ENCODE data around the gene HSP90B1. TPM values are rescaled to one million over a fixed set of nuclear protein-coding genes. Genes with fewer than 3 reads are reported as not detected.

The HSP90B1 gene
- total and polyA plus RNA-seq, 2 of the 13 experiments (the other 11 are each of a cell fraction or from before 2014, with no cell fraction given), result 800 to 954 TPM

DNA sequence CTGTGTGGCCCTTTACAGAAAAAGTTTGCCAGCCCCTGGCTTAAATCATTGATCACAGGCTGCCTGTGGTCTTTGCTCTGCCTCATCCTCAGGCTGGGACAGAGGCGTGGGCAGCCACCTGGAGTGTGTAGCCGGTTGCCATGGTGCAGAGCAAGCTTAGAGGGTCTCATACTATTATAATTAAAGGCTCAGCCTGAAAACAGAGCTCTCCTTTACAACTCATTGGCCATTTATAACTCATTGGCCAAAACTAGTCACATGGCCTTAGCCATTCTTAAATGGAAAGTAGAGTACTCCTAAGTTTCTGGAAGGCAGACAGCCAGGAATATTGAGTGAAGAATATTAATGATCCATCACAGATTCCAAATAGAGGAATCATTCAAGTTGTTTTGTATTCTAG, 3.0 kb downstream of the HSP90B1 start:
- no peak for DNase-seq (ENCODE audit: low spot score)
- Histone ChIP-seq H4K20me1 (ENCODE audit: insufficient read depth, low read length) (peaks cover 26% of the 10 kb centered on the region), H3K9me3 (ENCODE audit: low read length) (no peaks in the 10 kb centered on the region), H3K79me2 (ENCODE audit: insufficient read depth, low read length) (peaks cover 59% of the 10 kb centered on the region), H3K4me1 (ENCODE audit: insufficient read depth, low read length) (peaks cover 72% of the 10 kb centered on the region), H3K4me2 (ENCODE audit: low read depth, low read length) (peak overlapping the region; percentile 77), H3K9ac (ENCODE audit: insufficient read depth, low read depth, low read length) (peak overlapping the region; percentile 93; the same call in 1 of the 2 replicates), H2AFZ (ENCODE audit: low read length) (no peak overlapping the region), H3K27me3 (ENCODE audit: control insufficient read depth in 1 of 2, insufficient read depth in 2 of 2, low read length in 2 of 2) (no peaks in the 10 kb centered on the region; a peak in 1 of 5 replicates), H3K27ac (ENCODE audit: extremely low read length, insufficient read depth, low read length) (peak overlapping the region; percentile 2), H3K36me3 (replicated peaks in 1 of 2; ENCODE audit: control insufficient read depth in 1 of 2, insufficient read depth in 2 of 2, low read length in 2 of 2) (peaks cover 16 to 59% of the 10 kb centered on the region in 2 experiments), H3K4me3 (replicated peaks in 1 of 3; ENCODE audit: insufficient read depth in 1 of 3, low read depth in 2 of 3, low read length in 3 of 3) (peak overlapping the region in 2 of 3 experiments; percentile 85 to 87; a peak in 2 of 6 replicates)
- peak; percentile 65 for TF ChIP-seq NFYB (CRISPR knock-in tag; IDR thresholded peaks at IDR 0.05)
- TF ChIP-seq POLR2AphosphoS2 (IDR thresholded peaks at IDR 0.05; ENCODE audit: low read depth, low read length), result no peak
- CTCF ChIA-PET (ENCODE audit: low intra/inter-chr PET ratio, low total read pairs), result no interaction called here
- no peak for ATAC-seq
- WGBS (ENCODE audit: low lambda C conversion rate), result 93% methylated on average over 2 of the region's 2 CpGs
- no peak for FAIRE-seq
- POLR2A ChIA-PET, result no interaction called here
- intact Hi-C loops (cut with micrococcal nuclease; ENCODE audit: unreplicated experiment) (loop anchor here (10.0 kb wide), 1 partner anchor 158 kb away; no protein-coding TSS in a partner anchor), in situ Hi-C loops (cut with HindIII; ENCODE audit: extremely low pct_ligation_motif_present, low pct_unique_long_range_greater_than_20kb) (no loop called here)
- no TSS peak for BruUV-seq (replicated peaks)

DNA sequence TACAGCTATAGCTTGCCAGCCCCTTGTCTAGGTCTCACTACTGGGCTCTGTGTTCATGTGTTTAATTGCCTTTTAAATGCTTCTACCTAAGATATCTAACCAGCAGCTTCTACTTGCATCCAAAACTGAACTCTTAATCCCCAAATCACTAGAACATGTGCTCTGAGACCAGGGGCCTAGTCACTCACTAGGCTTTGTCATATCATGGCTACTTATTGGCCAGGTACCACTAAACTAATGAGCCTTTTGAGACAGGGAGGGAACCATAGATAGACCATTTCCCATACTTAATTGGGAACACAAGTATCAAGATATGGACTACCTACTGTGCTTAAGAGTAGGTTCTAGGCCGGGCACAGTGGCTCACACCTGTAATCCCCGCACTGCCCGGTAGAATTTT, 6.5 kb downstream of the HSP90B1 start:
- ChIA-PET POLR2A (interaction anchor here (1.2 to 2.1 kb wide), 2 partner anchors 20 to 29 kb away, joined by 3 to 8 read pairs; partner anchors contain the start of gene TDG), CTCF (ENCODE audit: low intra/inter-chr PET ratio, low total read pairs) (no interaction called here)
- in situ Hi-C loops (cut with HindIII; ENCODE audit: extremely low pct_ligation_motif_present, low pct_unique_long_range_greater_than_20kb), result no loop called here
- H3K4me2 ChIP-seq (ENCODE audit: low read depth, low read length), result no peak overlapping the region
- DNase-seq (ENCODE audit: low spot score), result no peak
- H3K4me1 ChIP-seq (ENCODE audit: insufficient read depth, low read length), result peaks cover 76% of the 10 kb centered on the region
- H3K9me3 ChIP-seq (ENCODE audit: low read length), result no peaks in the 10 kb centered on the region
- intact Hi-C loops (cut with micrococcal nuclease; ENCODE audit: unreplicated experiment), result loop anchor here (10.0 kb wide), 1 partner anchor 162 kb away; no protein-coding TSS in a partner anchor
- H3K27ac ChIP-seq (ENCODE audit: extremely low read length, insufficient read depth, low read length), result no peak overlapping the region
- peaks cover 23 to 90% of the 10 kb centered on the region in 2 experiments for H3K36me3 ChIP-seq (replicated peaks in 1 of 2; ENCODE audit: control insufficient read depth in 1 of 2, insufficient read depth in 2 of 2, low read length in 2 of 2)
- WGBS (ENCODE audit: low lambda C conversion rate), result 94% methylated on average over 3 of the region's 3 CpGs
- no peak for FAIRE-seq
- no peak overlapping the region for H3K9ac ChIP-seq (ENCODE audit: insufficient read depth, low read depth, low read length)
- no TSS peak for BruUV-seq (replicated peaks)
- H3K4me3 ChIP-seq (replicated peaks in 1 of 3; ENCODE audit: insufficient read depth in 1 of 3, low read depth in 2 of 3, low read length in 3 of 3), result no peak overlapping the region
- H2AFZ ChIP-seq (ENCODE audit: low read length), result no peak overlapping the region
- H4K20me1 ChIP-seq (ENCODE audit: insufficient read depth, low read length), result peaks cover 22% of the 10 kb centered on the region
- TF ChIP-seq RBM22 (optimal IDR thresholded peaks at IDR 0.05; ENCODE audit: low read length) (no peak), HIVEP1 (CRISPR knock-in tag; IDR thresholded peaks at IDR 0.05) (no peak), FOXP1 (IDR thresholded peaks at IDR 0.05) (no peak), FOXP1 (CRISPR knock-in tag; IDR thresholded peaks at IDR 0.05) (no peak), THAP11 (CRISPR knock-in tag; IDR thresholded peaks at IDR 0.05) (no peak), RBFOX2 (IDR thresholded peaks at IDR 0.05; ENCODE audit: low read depth, low read length) (no peak), SAP130 (CRISPR knock-in tag; IDR thresholded peaks at IDR 0.05; ENCODE audit: low read depth) (no peak), ZNF225 (CRISPR knock-in tag; IDR thresholded peaks at IDR 0.05) (no peak), NPAS2 (CRISPR knock-in tag; IDR thresholded peaks at IDR 0.05; ENCODE audit: borderline replicate concordance) (no peak), ZSCAN30 (CRISPR knock-in tag; IDR thresholded peaks at IDR 0.05) (no peak), TOE1 (CRISPR knock-in tag; IDR thresholded peaks at IDR 0.05) (no peak), ETV5 (CRISPR knock-in tag; IDR thresholded peaks at IDR 0.05; ENCODE audit: borderline replicate concordance) (no peak), ZNF234 (CRISPR knock-in tag; conservative IDR thresholded peaks at IDR 0.05) (no peak), EEA1 (CRISPR knock-in tag; IDR thresholded peaks at IDR 0.05; ENCODE audit: borderline replicate concordance) (no peak)
- TF ChIP-seq, protein P1, sequence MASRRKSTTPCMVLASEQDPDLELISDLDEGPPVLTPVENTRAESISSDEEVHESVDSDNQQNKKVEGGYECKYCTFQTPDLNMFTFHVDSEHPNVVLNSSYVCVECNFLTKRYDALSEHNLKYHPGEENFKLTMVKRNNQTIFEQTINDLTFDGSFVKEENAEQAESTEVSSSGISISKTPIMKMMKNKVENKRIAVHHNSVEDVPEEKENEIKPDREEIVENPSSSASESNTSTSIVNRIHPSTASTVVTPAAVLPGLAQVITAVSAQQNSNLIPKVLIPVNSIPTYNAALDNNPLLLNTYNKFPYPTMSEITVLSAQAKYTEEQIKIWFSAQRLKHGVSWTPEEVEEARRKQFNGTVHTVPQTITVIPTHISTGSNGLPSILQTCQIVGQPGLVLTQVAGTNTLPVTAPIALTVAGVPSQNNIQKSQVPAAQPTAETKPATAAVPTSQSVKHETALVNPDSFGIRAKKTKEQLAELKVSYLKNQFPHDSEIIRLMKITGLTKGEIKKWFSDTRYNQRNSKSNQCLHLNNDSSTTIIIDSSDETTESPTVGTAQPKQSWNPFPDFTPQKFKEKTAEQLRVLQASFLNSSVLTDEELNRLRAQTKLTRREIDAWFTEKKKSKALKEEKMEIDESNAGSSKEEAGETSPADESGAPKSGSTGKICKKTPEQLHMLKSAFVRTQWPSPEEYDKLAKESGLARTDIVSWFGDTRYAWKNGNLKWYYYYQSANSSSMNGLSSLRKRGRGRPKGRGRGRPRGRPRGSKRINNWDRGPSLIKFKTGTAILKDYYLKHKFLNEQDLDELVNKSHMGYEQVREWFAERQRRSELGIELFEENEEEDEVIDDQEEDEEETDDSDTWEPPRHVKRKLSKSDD (CRISPR knock-in tag; IDR thresholded peaks at IDR 0.05; ENCODE audit: low read depth), result no peak
- ATAC-seq, result peak; percentile 31; the same call in 2 of the 3 replicates
- H3K79me2 ChIP-seq (ENCODE audit: insufficient read depth, low read length), result peaks cover 51% of the 10 kb centered on the region
- no peaks in the 10 kb centered on the region for H3K27me3 ChIP-seq (ENCODE audit: control insufficient read depth in 1 of 2, insufficient read depth in 2 of 2, low read length in 2 of 2)
